Measurements from ENCODE around the gene COPZ2.

DNA sequence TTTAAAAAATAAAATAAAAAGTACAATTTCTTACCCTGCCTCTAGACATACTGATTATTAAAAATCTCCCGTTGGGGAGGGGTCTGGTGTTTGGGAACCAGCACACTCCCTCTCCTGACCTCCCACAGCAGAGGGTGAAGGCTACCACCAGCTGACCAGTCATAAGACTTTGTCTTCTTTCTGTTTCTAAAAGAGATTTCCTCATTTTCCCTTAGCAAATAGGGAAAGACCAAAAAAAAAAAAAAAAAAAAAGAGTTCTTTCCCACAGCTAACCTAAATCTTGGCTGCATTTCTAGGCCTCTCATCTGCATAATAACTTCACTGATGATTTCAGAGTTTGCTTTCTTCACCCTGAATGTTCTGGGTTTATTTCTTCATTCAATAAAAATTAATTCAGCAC is 36.4 kb downstream of the COPZ2 start:
- TF ChIP-seq CTCF (IDR thresholded peaks at IDR 0.05) = no peak
- TF ChIP-seq POLR2A (IDR thresholded peaks at IDR 0.05) = no peak

Measured in upper lobe of left lung (tissue), 4 donors.